ENCODE results near the gene NUP50. TPM values are rescaled to one million over a fixed set of nuclear protein-coding genes. Genes with fewer than 3 reads are reported as not detected.
A peak's percentile ranks its signal among the peaks of the same experiment; 100 is the strongest.

The NUP50 gene
- total RNA-seq, 6 experiments from 2014 or later, result 26.4 to 57.2 (median 31.4) TPM

- Histone ChIP-seq H3K27ac (no peak overlapping the region), H3K27me3 (no peaks in the 10 kb centered on the region), H3K9me3 (no peaks in the 10 kb centered on the region), H3K4me1 (peaks cover 0 to 8% (median 3%) of the 10 kb centered on the region in 4 donors), H3K4me3 (no peak overlapping the region), H3K36me3 (peaks cover 0 to 61% (median 19%) of the 10 kb centered on the region in 4 donors)
- DNase-seq (no peak), ATAC-seq (peak; percentile 65 to 82 (median 77))
- WGBS (ENCODE audit: insufficient coverage, low coverage, low lambda C conversion rate, missing lambda C conversion rate), result 57% methylated on average over 9 of the region's 14 CpGs
- intact Hi-C loops (cut with DNase I), result no loop called here
- TF ChIP-seq CTCF (IDR thresholded peaks at IDR 0.05) (no peak), POLR2A (IDR thresholded peaks at IDR 0.05) (no peak)
These were observed 16.5 kb downstream of the NUP50 start for GRCh38 chr22:45180146-45180679.

- H3K36me3 ChIP-seq, result peaks cover 0 to 62% (median 15%) of the 10 kb centered on the region in 4 donors
- no CpG with 5 or more reads among the region's 4 CpGs for WGBS (ENCODE audit: insufficient coverage, low coverage, low lambda C conversion rate, missing lambda C conversion rate)
- no peaks in the 10 kb centered on the region for H3K9me3 ChIP-seq
- no peak for DNase-seq
- no peak overlapping the region for H3K4me3 ChIP-seq
- no peak overlapping the region for H3K27ac ChIP-seq
- intact Hi-C loops (cut with DNase I), result no loop called here
- H3K4me1 ChIP-seq, result peaks cover 0 to 8% (median 3%) of the 10 kb centered on the region in 4 donors
- H3K27me3 ChIP-seq, result no peaks in the 10 kb centered on the region
- ATAC-seq, result no peak
- TF ChIP-seq CTCF (IDR thresholded peaks at IDR 0.05) (no peak), POLR2A (IDR thresholded peaks at IDR 0.05) (no peak)
These were observed 17.5 kb downstream of the NUP50 start for GRCh38 chr22:45181240-45181639.

GRCh38 chr22:45181766-45182165 is 18.0 kb downstream of the NUP50 start:
- ATAC-seq, result no peak
- no peak overlapping the region for H3K27ac ChIP-seq

GRCh38 chr22:45183974-45184373 is 20.2 kb downstream of the NUP50 start:
- no peak overlapping the region for H3K4me3 ChIP-seq
- H3K9me3 ChIP-seq, result no peaks in the 10 kb centered on the region
- 100% methylated on average over 3 of the region's 13 CpGs for WGBS (ENCODE audit: insufficient coverage, low coverage, low lambda C conversion rate, missing lambda C conversion rate)
- ATAC-seq (no peak), DNase-seq (no peak)
- TF ChIP-seq CTCF (IDR thresholded peaks at IDR 0.05) (no peak), POLR2A (IDR thresholded peaks at IDR 0.05) (no peak)
- intact Hi-C loops (cut with DNase I), result no loop called here
- no peak overlapping the region for H3K27ac ChIP-seq
- no peaks in the 10 kb centered on the region for H3K27me3 ChIP-seq
- H3K36me3 ChIP-seq, result peaks cover 0 to 44% (median 13%) of the 10 kb centered on the region in 4 donors
- peaks cover 0 to 8% (median 3%) of the 10 kb centered on the region in 4 donors for H3K4me1 ChIP-seq

More at GRCh38 chr22:45181766-45182165, 18.0 kb downstream of the NUP50 start:
- intact Hi-C loops (cut with DNase I), result no loop called here
- Histone ChIP-seq H3K4me1 (peaks cover 0 to 8% (median 3%) of the 10 kb centered on the region in 4 donors), H3K27me3 (no peaks in the 10 kb centered on the region), H3K36me3 (peaks cover 0 to 57% (median 14%) of the 10 kb centered on the region in 4 donors), H3K4me3 (no peak overlapping the region), H3K9me3 (no peaks in the 10 kb centered on the region)
- no peak for DNase-seq
- TF ChIP-seq POLR2A (IDR thresholded peaks at IDR 0.05), result no peak
- no peak for TF ChIP-seq CTCF (IDR thresholded peaks at IDR 0.05)
- WGBS (ENCODE audit: insufficient coverage, low coverage, low lambda C conversion rate, missing lambda C conversion rate), result 96% methylated on average over 2 of the region's 2 CpGs

All from right lobe of liver (tissue), 6 donors.